BLaER1 treated with 17β-estradiol and CSF1 and Interleukin-3, amounts not matched to agents 10 nM and 100 nM (cell line): ENCODE measurements around the gene CLC.

Experiments used
- H3K27ac ChIP-seq, 11 experiments: shearing (Covaris generic); formaldehyde crosslinking; 2 replicates each; pipeline ENCODE4 v1.8.1; 2022
- H3K27me3 ChIP-seq, 11 experiments: shearing (Covaris generic); formaldehyde crosslinking; 2 replicates each; pipeline ENCODE4 v1.8.1; 2022
- H3K36me3 ChIP-seq, 11 experiments: shearing (Covaris generic); formaldehyde crosslinking; 2 replicates each; pipeline ENCODE4 v1.8.1; 2022
- H3K4me1 ChIP-seq, 10 experiments: shearing (Covaris generic); formaldehyde crosslinking; 2 replicates each; pipeline ENCODE4 v1.8.1; 2022
- H3K4me2 ChIP-seq, 11 experiments: shearing (Covaris generic); formaldehyde crosslinking; 2 replicates each; pipeline ENCODE4 v1.8.1; 2022
- H3K4me3 ChIP-seq, 10 experiments: shearing (Covaris generic); formaldehyde crosslinking; 2 replicates each; pipeline ENCODE4 v1.8.1; 2022
- H3K9ac ChIP-seq, 11 experiments: shearing (Covaris generic); formaldehyde crosslinking; 2 replicates each; pipeline ENCODE4 v1.8.1; 2022
- H3K9me3 ChIP-seq, 11 experiments: shearing (Covaris generic); formaldehyde crosslinking; replicated peaks in 1 of 11; 2 replicates each; pipeline ENCODE4 v1.8.1; 2022
- H4K20me1 ChIP-seq, 11 experiments: shearing (Covaris generic); formaldehyde crosslinking; 2 replicates each; pipeline ENCODE4 v1.8.1; 2022
- Cebpa-rat ChIP-seq, 11 experiments: shearing (Covaris generic); IDR thresholded peaks; 2 replicates each; pipeline ENCODE4 v1.8.1; 2022

The CLC gene

GRCh38 chr19:39709026-39709872 lies 28.6 kb downstream of the CLC start:
- 0 out of 22 replicates have a peak, but pooled peaks cover 0 to 4% (median 0%) of the 10 kb centered on the region in 11 experiments for H3K9me3 ChIP-seq
- no peak for TF ChIP-seq Cebpa-rat (IDR thresholded peaks at IDR 0.05)
- H4K20me1 ChIP-seq, result no peaks in the 10 kb centered on the region
- H3K27ac ChIP-seq, result no peak overlapping the region
- H3K27me3 ChIP-seq, result no peaks in the 10 kb centered on the region
- no peaks in the 10 kb centered on the region for H3K36me3 ChIP-seq
- H3K4me1 ChIP-seq, result peaks cover 8 to 16% (median 11%) of the 10 kb centered on the region in 10 experiments; a peak in 16 of 20 replicates
- H3K4me3 ChIP-seq, result no peak overlapping the region
- no peak overlapping the region for H3K9ac ChIP-seq
- H3K4me2 ChIP-seq, result no peak overlapping the region

GRCh38 chr19:39708594-39708993 lies 29.2 kb downstream of the CLC start:
- Histone ChIP-seq H3K4me2 (no peak overlapping the region), H3K9me3 (0 out of 22 replicates have a peak, but pooled peaks cover 0 to 4% (median 0%) of the 10 kb centered on the region in 11 experiments), H3K27ac (no peak overlapping the region), H3K4me3 (no peak overlapping the region), H4K20me1 (no peaks in the 10 kb centered on the region), H3K27me3 (no peaks in the 10 kb centered on the region), H3K36me3 (no peaks in the 10 kb centered on the region), H3K9ac (no peak overlapping the region), H3K4me1 (peaks cover 8 to 16% (median 11%) of the 10 kb centered on the region in 10 experiments; a peak in 16 of 20 replicates)
- TF ChIP-seq Cebpa-rat (IDR thresholded peaks at IDR 0.05), result no peak

DNA sequence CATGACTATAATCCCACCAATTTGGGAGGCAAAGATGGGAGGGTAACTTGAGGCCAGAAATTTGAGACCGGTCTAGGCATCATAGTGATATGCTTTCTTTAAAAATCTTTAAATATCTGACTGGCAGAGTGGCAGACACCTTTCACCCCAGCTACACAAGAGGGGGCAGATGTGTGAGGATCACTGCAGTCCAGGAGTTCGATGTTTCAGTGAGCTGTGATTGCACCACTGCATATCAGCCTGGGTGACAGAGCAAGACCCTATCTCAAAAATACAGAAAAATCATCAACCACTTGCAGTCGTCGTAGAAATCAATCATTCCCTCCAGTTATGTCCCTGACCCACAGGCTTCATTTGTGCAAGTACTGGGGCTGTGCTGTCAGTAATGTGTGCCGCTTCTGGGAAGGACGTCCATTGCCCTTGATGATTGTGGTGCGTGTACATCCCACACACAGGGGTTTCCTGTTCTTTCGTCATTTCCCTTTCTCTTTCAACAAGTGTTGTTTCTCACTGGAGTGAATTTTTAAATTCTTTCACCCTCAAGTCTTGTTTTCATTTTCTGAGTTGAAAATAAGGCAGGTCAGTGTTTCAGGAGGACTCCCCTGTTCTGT lies 32.1 kb downstream of the CLC start:
- Histone ChIP-seq H3K4me2 (peak overlapping the region; percentile 11 to 54 (median 30); a peak in 19 of 22 replicates), H3K27me3 (no peaks in the 10 kb centered on the region), H3K9ac (no peak overlapping the region), H3K27ac (peak overlapping the region in 4 of 11 experiments; percentile 3 to 49 (median 22); a peak in 4 of 22 replicates), H3K4me1 (peaks cover 8 to 16% (median 11%) of the 10 kb centered on the region in 10 experiments; a peak in 16 of 20 replicates), H3K4me3 (no peak overlapping the region), H4K20me1 (no peaks in the 10 kb centered on the region), H3K9me3 (0 out of 22 replicates have a peak, but pooled peaks cover 0 to 4% (median 0%) of the 10 kb centered on the region in 11 experiments), H3K36me3 (no peaks in the 10 kb centered on the region)
- TF ChIP-seq Cebpa-rat (IDR thresholded peaks at IDR 0.05), result peak in 1 of 11 experiments; percentile 13; a peak in 1 of 22 replicates

- Histone ChIP-seq H3K9ac (no peak within 1 kb of the TSS), H3K9me3 (0 out of 22 replicates have a peak, but pooled peaks cover 0 to 4% (median 0%) of the 10 kb centered on the region in 11 experiments), H3K36me3 (no peaks in the 10 kb centered on the region), H4K20me1 (no peaks in the 10 kb centered on the region), H3K4me2 (peak within 1 kb of the TSS in 8 of 11 experiments; percentile 20 to 54 (median 30); a peak in 8 of 22 replicates), H3K27ac (peak within 1 kb of the TSS in 2 of 11 experiments; percentile 33 to 37; a peak in 3 of 22 replicates), H3K4me1 (peaks cover 10 to 22% (median 16%) of the 10 kb centered on the region in 10 experiments), H3K27me3 (no peaks in the 10 kb centered on the region), H3K4me3 (no peak within 1 kb of the TSS)
- TF ChIP-seq Cebpa-rat (IDR thresholded peaks at IDR 0.05), result no peak
Measured at GRCh38 chr19:39704181-39705044, 33.4 kb downstream of the CLC start, which contains the start of gene LGALS14. LGALS14 (plus strand) TSS chr19:39704481; CDS start chr19:39704529, 48 bp downstream.

- peaks cover 9 to 28% (median 21%) of the 10 kb centered on the region in 10 experiments for H3K4me1 ChIP-seq
- H3K27me3 ChIP-seq, result no peaks in the 10 kb centered on the region
- H3K9me3 ChIP-seq, result 0 out of 22 replicates have a peak, but pooled peaks cover 0 to 4% (median 0%) of the 10 kb centered on the region in 11 experiments
- H3K36me3 ChIP-seq, result no peaks in the 10 kb centered on the region
- H3K9ac ChIP-seq, result no peak overlapping the region
- no peak overlapping the region for H3K27ac ChIP-seq
- H3K4me3 ChIP-seq, result no peak overlapping the region
- no peak for TF ChIP-seq Cebpa-rat (IDR thresholded peaks at IDR 0.05)
- no peaks in the 10 kb centered on the region for H4K20me1 ChIP-seq
- H3K4me2 ChIP-seq, result no peak overlapping the region
Measured at GRCh38 chr19:39701291-39701690, 36.5 kb downstream of the CLC start.

DNA sequence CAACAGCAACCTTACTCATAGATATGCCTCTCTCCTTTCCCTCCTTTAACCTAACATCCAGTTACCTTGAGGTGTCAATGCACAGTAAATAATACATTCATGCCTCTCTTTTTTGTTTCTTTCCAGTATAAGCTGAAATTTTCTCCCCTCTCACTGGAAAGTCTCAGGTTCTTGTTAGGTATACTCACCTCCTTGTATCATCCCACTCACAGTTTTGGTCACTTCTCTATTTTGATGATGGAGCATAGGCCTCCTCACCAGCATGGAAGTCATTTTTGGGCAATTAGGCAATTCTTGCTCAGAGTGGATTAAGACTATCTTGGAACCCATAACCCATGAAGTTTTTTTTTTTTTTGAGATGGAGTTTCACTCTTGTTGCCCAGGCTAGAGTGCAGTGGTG lies 39.3 kb downstream of the CLC start:
- TF ChIP-seq Cebpa-rat (IDR thresholded peaks at IDR 0.05), result no peak
- Histone ChIP-seq H4K20me1 (no peaks in the 10 kb centered on the region), H3K4me2 (peak overlapping the region in 5 of 11 experiments; percentile 23 to 58 (median 52); a peak in 7 of 22 replicates), H3K4me3 (no peak overlapping the region), H3K9ac (no peak overlapping the region), H3K4me1 (peaks cover 0 to 17% (median 11%) of the 10 kb centered on the region in 10 experiments; a peak in 13 of 20 replicates), H3K27ac (no peak overlapping the region), H3K9me3 (no peaks in the 10 kb centered on the region), H3K27me3 (no peaks in the 10 kb centered on the region), H3K36me3 (no peaks in the 10 kb centered on the region)

- H3K27ac ChIP-seq, result no peak overlapping the region
- H3K36me3 ChIP-seq, result no peaks in the 10 kb centered on the region
- TF ChIP-seq Cebpa-rat (IDR thresholded peaks at IDR 0.05), result no peak
- no peak overlapping the region for H3K4me3 ChIP-seq
- no peaks in the 10 kb centered on the region for H3K27me3 ChIP-seq
- H3K4me1 ChIP-seq, result peaks cover 0 to 17% (median 11%) of the 10 kb centered on the region in 10 experiments; a peak in 13 of 20 replicates
- H3K9ac ChIP-seq, result no peak overlapping the region
- no peaks in the 10 kb centered on the region for H4K20me1 ChIP-seq
- no peaks in the 10 kb centered on the region for H3K9me3 ChIP-seq
- H3K4me2 ChIP-seq, result no peak overlapping the region
Measured at GRCh38 chr19:39696387-39696786, 41.4 kb downstream of the CLC start.

DNA sequence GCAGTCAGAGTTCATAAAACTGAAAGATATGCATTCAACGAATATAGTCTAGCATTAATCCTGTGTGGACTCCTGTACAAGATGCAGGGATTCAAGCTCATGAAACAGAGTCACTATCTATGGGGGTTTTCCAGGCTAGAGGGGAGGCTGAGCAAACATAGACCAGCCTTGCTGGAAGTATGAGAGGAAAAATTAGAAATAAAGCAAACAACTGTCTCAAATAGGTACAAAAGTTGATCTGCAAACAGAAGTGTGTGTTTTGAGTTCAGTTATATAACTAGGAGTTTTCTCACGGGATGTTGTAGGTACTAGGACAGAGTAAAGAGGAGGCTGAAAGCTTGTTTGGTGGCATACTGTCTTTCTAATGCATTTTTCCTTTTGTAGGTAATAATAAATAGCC lies 42.1 kb downstream of the CLC start:
- Histone ChIP-seq H3K9ac (no peak overlapping the region), H3K36me3 (no peaks in the 10 kb centered on the region), H3K4me1 (peaks cover 0 to 17% (median 11%) of the 10 kb centered on the region in 10 experiments; a peak in 13 of 20 replicates), H3K4me3 (no peak overlapping the region), H3K4me2 (no peak overlapping the region), H4K20me1 (no peaks in the 10 kb centered on the region), H3K9me3 (no peaks in the 10 kb centered on the region), H3K27ac (no peak overlapping the region), H3K27me3 (no peaks in the 10 kb centered on the region)
- TF ChIP-seq Cebpa-rat (IDR thresholded peaks at IDR 0.05), result no peak
